Testis (tissue), 2 donors: Measurements from ENCODE around the gene TCAF1.

Source experiments
- POLR2A ChIP-seq: fragments of 450-650 bp; IDR thresholded peaks from one replicate; pipeline ENCODE4 v1.6.1; 2017; ENCODE audit warnings: antibody characterized with exemption, mild to moderate bottlenecking, moderate library complexity
- TF ChIP-seq, protein P1 (sequence below), 3 experiments: fragments of 450-650 bp in 2 of 3; fragments of 200-600 bp in 1 of 3; sonication (generic) in 1 of 3; IDR thresholded peaks; one replicate each; pipeline ENCODE4 v1.5.1; 2016 to 2019; ENCODE audit warnings: antibody characterized with exemption in 3 of 3, mild to moderate bottlenecking in 2 of 3, moderate library complexity in 1 of 3

DNA sequence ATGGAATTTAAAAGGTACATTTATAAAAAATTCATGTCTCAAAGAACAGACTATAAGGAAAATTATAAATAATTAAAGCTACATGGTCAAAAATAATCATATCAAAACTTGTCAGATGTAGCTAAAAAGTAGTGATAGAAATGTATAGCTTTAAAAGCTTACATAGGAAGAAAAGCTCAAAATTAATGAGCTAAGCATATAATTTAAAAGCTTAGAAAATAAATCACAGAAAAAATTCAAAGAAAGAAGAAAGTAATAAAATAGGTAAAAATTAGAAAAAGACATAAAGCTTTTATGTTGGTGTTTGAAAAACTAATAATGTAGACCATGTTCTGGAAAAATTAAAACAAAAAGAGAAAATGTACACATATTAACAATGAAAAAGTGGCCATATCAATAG is 5.3 kb downstream of the TCAF1 start:
- TF ChIP-seq, protein P1, sequence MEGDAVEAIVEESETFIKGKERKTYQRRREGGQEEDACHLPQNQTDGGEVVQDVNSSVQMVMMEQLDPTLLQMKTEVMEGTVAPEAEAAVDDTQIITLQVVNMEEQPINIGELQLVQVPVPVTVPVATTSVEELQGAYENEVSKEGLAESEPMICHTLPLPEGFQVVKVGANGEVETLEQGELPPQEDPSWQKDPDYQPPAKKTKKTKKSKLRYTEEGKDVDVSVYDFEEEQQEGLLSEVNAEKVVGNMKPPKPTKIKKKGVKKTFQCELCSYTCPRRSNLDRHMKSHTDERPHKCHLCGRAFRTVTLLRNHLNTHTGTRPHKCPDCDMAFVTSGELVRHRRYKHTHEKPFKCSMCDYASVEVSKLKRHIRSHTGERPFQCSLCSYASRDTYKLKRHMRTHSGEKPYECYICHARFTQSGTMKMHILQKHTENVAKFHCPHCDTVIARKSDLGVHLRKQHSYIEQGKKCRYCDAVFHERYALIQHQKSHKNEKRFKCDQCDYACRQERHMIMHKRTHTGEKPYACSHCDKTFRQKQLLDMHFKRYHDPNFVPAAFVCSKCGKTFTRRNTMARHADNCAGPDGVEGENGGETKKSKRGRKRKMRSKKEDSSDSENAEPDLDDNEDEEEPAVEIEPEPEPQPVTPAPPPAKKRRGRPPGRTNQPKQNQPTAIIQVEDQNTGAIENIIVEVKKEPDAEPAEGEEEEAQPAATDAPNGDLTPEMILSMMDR (IDR thresholded peaks at IDR 0.05): no peak
- TF ChIP-seq POLR2A: no peak
